NOMO-1 (cell line): ENCODE measurements around the gene KANK2.

ENCODE experiments used
- DNase-seq, 2 experiments: peaks; one replicate each; lab custom pipeline; 2025; ENCODE audit not compliant: unreplicated experiment in 2 of 2; lab: John Stamatoyannopoulos, UW

Gene KANK2

GRCh38 chr19:11197291-11198174 is at the start of gene KANK2:
KANK2 (minus strand) TSS chr19:11197545; CDS start chr19:11194511, 3,034 bp downstream.
- peak; percentile 63 to 87 for DNase-seq

GRCh38 chr19:11246941-11247340 is 49.6 kb upstream of the KANK2 start:
- no peak for DNase-seq

DNA sequence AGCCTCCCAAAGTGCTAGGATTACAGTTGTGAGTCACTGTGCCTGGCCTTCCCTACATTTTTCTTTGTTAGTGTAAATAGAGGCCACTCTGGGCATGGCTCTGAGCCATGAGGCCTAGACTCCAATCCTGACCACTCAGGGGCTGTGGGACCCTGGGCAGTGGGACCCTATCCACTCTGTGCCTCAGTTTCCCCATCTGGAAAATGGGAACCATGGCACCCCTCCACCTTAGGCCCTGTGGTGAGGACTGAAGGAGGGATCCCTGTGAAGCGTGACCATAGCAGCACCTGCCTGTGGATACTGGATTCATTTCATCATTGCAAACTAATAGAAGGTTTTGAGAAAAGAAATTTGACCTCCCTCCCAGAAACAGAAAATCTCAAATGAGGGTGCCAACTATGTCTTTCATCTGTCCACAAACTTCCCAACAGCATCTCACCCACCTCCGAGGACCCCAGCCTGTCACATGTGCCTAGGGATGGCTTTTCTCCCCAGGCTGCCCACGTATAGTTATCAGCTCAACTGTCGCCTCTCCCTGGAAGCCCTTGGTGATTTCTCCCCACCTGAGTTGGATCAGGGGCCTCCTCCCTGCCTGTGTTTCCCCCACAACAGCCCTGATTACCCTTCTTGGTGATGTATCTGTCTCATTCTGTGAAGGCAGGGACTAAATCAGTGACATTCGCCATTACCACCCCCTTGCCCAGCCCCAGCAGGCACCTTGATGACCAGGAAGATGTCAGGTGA is 47.7 kb upstream of the KANK2 start:
- DNase-seq: no peak

- DNase-seq: no peak
Measured at GRCh38 chr19:11243798-11244169, 46.4 kb upstream of the KANK2 start.

GRCh38 chr19:11242864-11243797 is 45.8 kb upstream of the KANK2 start:
- DNase-seq: peak; percentile 35

- DNase-seq: no peak
Measured at GRCh38 chr19:11242025-11242424, 44.7 kb upstream of the KANK2 start.

GRCh38 chr19:11240008-11240444 is 42.7 kb upstream of the KANK2 start:
- no peak for DNase-seq

- no peak for DNase-seq
Measured at GRCh38 chr19:11239377-11240000, 42.1 kb upstream of the KANK2 start, which contains the start of gene ANGPTL8. ANGPTL8 (plus strand) TSS chr19:11239619; CDS start chr19:11239638, 19 bp downstream.

- DNase-seq: no peak
Measured at GRCh38 chr19:11238781-11239376, 41.5 kb upstream of the KANK2 start.

- no peak for DNase-seq
Measured at GRCh38 chr19:11238041-11238440, 40.7 kb upstream of the KANK2 start.

- no peak for DNase-seq
Measured at GRCh38 chr19:11237321-11237720, 40.0 kb upstream of the KANK2 start.

DNA sequence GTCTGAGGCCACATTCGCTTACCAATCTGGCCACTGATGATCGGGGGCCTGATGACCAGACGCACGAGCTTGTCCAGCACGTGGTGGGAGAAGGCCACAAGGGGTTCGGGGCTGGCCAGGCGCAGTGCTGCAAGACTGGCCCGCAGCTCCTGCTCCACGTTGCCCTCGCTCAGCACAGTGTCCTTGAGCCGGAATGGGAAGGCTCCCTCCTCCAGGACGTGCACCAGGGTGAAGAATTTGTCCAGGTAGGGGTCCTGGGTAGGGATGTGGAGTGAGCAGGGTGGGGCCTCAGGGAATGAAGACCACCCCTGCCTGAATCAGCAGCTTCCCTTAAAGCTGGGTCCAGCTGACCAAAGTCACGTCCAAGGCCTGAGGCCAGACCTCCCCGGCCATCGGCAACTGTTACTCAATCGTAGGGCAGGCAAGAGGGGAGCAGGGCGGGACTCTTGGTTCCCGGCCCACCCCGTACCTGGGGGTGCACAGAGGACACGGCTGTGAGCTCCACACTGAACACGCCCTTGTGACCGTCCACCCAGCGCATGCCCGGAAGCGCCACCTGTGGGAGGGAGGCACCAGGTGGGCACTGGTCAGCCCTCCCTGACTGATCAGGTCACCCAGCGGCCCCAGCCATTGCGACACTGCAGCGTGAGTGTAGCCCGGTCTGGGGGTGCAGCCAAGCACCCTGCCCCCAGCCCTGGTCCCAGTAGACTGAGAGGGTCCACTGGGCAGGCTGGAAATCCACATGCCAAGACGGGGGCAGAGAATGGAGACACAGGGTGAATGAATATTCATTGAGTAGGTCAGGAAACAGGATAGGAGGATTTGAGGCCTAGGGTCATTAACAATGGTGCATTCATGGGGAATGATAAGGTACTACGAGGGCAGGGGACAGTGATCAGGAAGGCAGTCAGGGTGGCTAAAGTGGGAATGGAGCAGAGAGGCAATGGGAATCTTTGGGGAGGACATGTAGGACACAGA is 39.3 kb upstream of the KANK2 start:
- DNase-seq: no peak

DNA sequence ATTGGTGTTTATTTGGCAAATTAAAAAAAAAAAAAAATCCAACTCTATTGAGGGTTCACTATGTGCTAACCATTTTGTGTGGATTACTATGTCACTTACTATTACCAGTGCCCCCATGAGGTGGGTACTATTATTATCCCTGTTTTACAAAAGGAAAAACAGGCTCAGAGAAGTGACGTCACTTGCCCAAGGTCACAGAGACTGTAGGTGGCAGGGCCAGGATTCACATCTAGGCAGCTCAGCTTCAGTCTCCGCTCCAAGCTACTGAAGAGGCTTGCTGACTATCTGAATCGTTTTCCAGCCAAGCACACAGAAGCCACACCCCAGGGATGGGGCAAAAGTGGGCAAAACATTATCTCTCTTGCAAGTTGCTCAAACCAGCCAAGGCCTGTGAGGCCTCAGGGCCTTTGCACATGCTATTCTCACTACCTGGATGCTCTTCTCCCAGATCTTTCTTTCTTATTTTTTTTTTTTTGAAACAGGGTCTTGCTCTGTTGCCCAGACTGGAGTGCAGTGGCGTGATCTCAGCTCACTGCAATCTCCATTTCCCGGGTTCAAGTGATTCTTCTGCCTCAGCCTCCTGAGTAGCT is 37.2 kb upstream of the KANK2 start:
- no peak for DNase-seq

- no peak for DNase-seq
Measured at GRCh38 chr19:11233073-11233472, 35.7 kb upstream of the KANK2 start.

DNA sequence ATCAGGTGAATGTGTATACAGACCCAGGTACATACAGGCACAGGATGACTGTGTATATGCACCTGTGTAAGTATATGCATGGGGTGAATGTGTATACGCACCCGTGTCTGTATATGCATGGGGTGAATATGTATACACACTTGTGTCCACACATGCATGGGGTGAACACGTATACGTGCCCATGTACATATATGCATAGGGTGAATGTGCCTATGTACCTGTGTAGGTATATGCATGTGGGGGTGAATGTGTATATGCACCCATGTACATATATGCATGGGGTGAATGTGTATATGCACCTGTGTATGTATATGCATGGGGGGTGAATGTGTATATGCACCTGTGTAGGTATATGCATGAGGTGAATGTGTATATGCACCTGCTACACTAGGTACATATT is 35.2 kb upstream of the KANK2 start:
- DNase-seq: no peak

- no peak for DNase-seq
Measured at GRCh38 chr19:11230621-11231386, 33.5 kb upstream of the KANK2 start.

GRCh38 chr19:11227195-11227886 is 30.0 kb upstream of the KANK2 start:
- DNase-seq: no peak
